Panc1 (cell line): ENCODE results near the gene CEP290. TPM values are rescaled to one million over a fixed set of nuclear protein-coding genes. Genes with fewer than 3 reads are reported as not detected.

Experiments used
- ATAC-seq: fragments of 200-7000 bp; cut with Tn5 transposase; 2 replicates; pipeline ENCODE4 v1.9.1; 2020; ENCODE audit warnings: mild to moderate bottlenecking, moderate library complexity
- BruUV-seq: library from RNA; stranded (reverse); fragments of 400-500 nt; replicated peaks from 2 replicates; lab custom pipeline; 2021; lab: Mats Ljungman, UMichigan
- CTCF ChIA-PET: fragments of 300-600 bp; sonication (Branson Sonifier 250); formaldehyde crosslinking; loops from one replicate; lab custom pipeline; 2022; ENCODE audit warnings: antibody characterized with exemption; lab: Charles Lee
- POLR2A ChIA-PET: fragments of 300-600 bp; sonication (Branson Sonifier 250); formaldehyde crosslinking; loops from one replicate; lab custom pipeline; 2022; ENCODE audit warnings: antibody characterized with exemption; lab: Charles Lee
- DNase-seq: peaks from one replicate; pipeline ENCODE4 v3.0.0-alpha.2; 2010; ENCODE audit warnings: low read depth, low spot score
- H3K27ac ChIP-seq: 2 replicates; pipeline ENCODE4 v1.5.1; 2011; ENCODE audit warnings: mild to moderate bottlenecking, low read length, inconsistent platforms
- H3K27me3 ChIP-seq: fragments of 200-500 bp; sonication (Bioruptor generic); 2 replicates; pipeline ENCODE4 v1.6.0; 2014; ENCODE audit warnings: low read length, inconsistent platforms; ENCODE audit not compliant: control insufficient read depth, insufficient read depth
- H3K36me3 ChIP-seq: fragments of 200-500 bp; sonication (Bioruptor generic); 2 replicates; pipeline ENCODE4 v1.5.1; 2014; ENCODE audit warnings: inconsistent platforms, mild to moderate bottlenecking, low read length, moderate library complexity; ENCODE audit not compliant: control insufficient read depth, insufficient read depth
- H3K4me1 ChIP-seq: 2 replicates; pipeline ENCODE4 v1.5.1; 2011; ENCODE audit warnings: inconsistent platforms, mild to moderate bottlenecking, low read length, moderate library complexity; ENCODE audit not compliant: control insufficient read depth, insufficient read depth
- H3K4me3 ChIP-seq, 2 experiments: 2 replicates each; pipeline ENCODE4 v1.5.1; 2011 to 2012; ENCODE audit warnings: low read depth in 2 of 2, low read length in 2 of 2, mild to moderate bottlenecking in 2 of 2, inconsistent platforms in 1 of 2, moderate library complexity in 1 of 2
- H3K9me3 ChIP-seq: fragments of 200-500 bp; sonication (Bioruptor generic); 2 replicates; pipeline ENCODE4 v1.5.1; 2014; ENCODE audit warnings: low read depth, mild to moderate bottlenecking, inconsistent platforms, low read length, moderate library complexity; ENCODE audit not compliant: control insufficient read depth, insufficient read depth
- CTCF ChIP-seq: fragments of 450-650 bp; IDR thresholded peaks from 2 replicates; pipeline ENCODE4 v1.5.1; 2017; ENCODE audit warnings: mild to moderate bottlenecking
- POLR2AphosphoS5 ChIP-seq: IDR thresholded peaks from 2 replicates; pipeline ENCODE4 v1.6.1; 2012; ENCODE audit warnings: mild to moderate bottlenecking, low read depth, low read length, moderate library complexity
- REST ChIP-seq, 2 experiments: IDR thresholded peaks; 2 replicates each; pipeline ENCODE4 v1.6.1; 2011 to 2012; ENCODE audit warnings: low read depth in 2 of 2, control low read depth in 1 of 2, low read length in 1 of 2, mild to moderate bottlenecking in 1 of 2, moderate library complexity in 1 of 2; ENCODE audit not compliant: insufficient read depth in 1 of 2
- SIN3A ChIP-seq: IDR thresholded peaks from 2 replicates; pipeline ENCODE4 v1.6.1; 2012; ENCODE audit warnings: low read depth, mild to moderate bottlenecking, low read length, moderate library complexity, borderline replicate concordance; ENCODE audit not compliant: insufficient read depth
- TCF7L2 ChIP-seq: IDR thresholded peaks from 2 replicates; pipeline ENCODE4 v1.6.1; 2011; ENCODE audit warnings: mild to moderate bottlenecking, low read depth, low read length, inconsistent platforms
- in situ Hi-C: cut with HindIII; loops from 2 replicates; pipeline ENCODE4 v1.10.0; 2016; ENCODE audit warnings: low sequenced_read_pairs, low pct_unique_long_range_greater_than_20kb
- intact Hi-C: fragments of 100-400 bp; cut with micrococcal nuclease; formaldehyde crosslinking; loops from one replicate; pipeline ENCODE4 v1.10.0; 2022; ENCODE audit not compliant: unreplicated experiment
- total RNA-seq: library from RNA; stranded (reverse); gene quantifications from one replicate; pipeline ENCODE4 v1.2.1, GENCODE V29; 2021; ENCODE audit not compliant: unreplicated experiment

CEP290 gene
- total RNA-seq, 1 experiment from 2014 or later, result 14.6 TPM

GRCh38 chr12:88167384-88167783 lies 25.5 kb upstream of the CEP290 start:
- CTCF ChIA-PET, result no interaction called here
- POLR2A ChIA-PET, result no interaction called here
- Histone ChIP-seq H3K4me1 (no peaks in the 10 kb centered on the region), H3K9me3 (no peaks in the 10 kb centered on the region), H3K27me3 (no peaks in the 10 kb centered on the region), H3K4me3 (no peak overlapping the region), H3K36me3 (no peaks in the 10 kb centered on the region; the same call in none of the 2 replicates), H3K27ac (no peak overlapping the region)
- BruUV-seq, result no TSS peak
- DNase-seq (no peak), ATAC-seq (no peak)
- in situ Hi-C loops, result no loop called here
- no peak for TF ChIP-seq TCF7L2
- TF ChIP-seq SIN3A, result no peak
- no peak for TF ChIP-seq REST (IDR thresholded peaks at IDR 0.05; ENCODE audit: insufficient read depth in 1 of 2, low read depth in 2 of 2, low read length in 1 of 2)
- TF ChIP-seq POLR2AphosphoS5, result no peak
- no peak for TF ChIP-seq CTCF
- intact Hi-C loops, result no loop called here

- no peaks in the 10 kb centered on the region; the same call in none of the 2 replicates for H3K36me3 ChIP-seq
- in situ Hi-C loops, result no loop called here
These were observed 24.3 kb upstream of the CEP290 start for GRCh38 chr12:88166179-88166578.

More at GRCh38 chr12:88166179-88166578, 24.3 kb upstream of the CEP290 start:
- Histone ChIP-seq H3K27ac (no peak overlapping the region), H3K4me3 (no peak overlapping the region), H3K9me3 (no peaks in the 10 kb centered on the region), H3K27me3 (no peaks in the 10 kb centered on the region), H3K4me1 (no peaks in the 10 kb centered on the region)
- ATAC-seq (no peak), DNase-seq (no peak)
- ChIA-PET CTCF (no interaction called here), POLR2A (interaction anchor here (0.6 kb wide), 1 partner anchor 68 kb away, joined by 5 read pairs; no protein-coding TSS in a partner anchor)
- intact Hi-C loops, result no loop called here
- BruUV-seq, result no TSS peak
- no peak for TF ChIP-seq POLR2AphosphoS5
- TF ChIP-seq SIN3A, result no peak
- no peak for TF ChIP-seq REST (IDR thresholded peaks at IDR 0.05; ENCODE audit: insufficient read depth in 1 of 2, low read depth in 2 of 2, low read length in 1 of 2)
- no peak for TF ChIP-seq TCF7L2
- no peak for TF ChIP-seq CTCF
